Measurements from ENCODE around the gene SPINT3. TPM values are rescaled to one million over a fixed set of nuclear protein-coding genes. Genes with fewer than 3 reads are reported as not detected.
"Not testable (repeated sequence)": the region's sequence is repeated elsewhere in the genome, so short reads cannot be mapped to it uniquely, and the experiment has no call there.

The SPINT3 gene
- total RNA-seq, 1 experiment from 2014 or later = not detected

- DNase-seq (ENCODE audit: low read depth) = no peak
Measured at GRCh38 chr20:45503403-45503802, 12.0 kb downstream of the SPINT3 start.

GRCh38 chr20:45502561-45502960 is 12.9 kb downstream of the SPINT3 start:
- no peak for DNase-seq (ENCODE audit: low read depth)

GRCh38 chr20:45501600-45501999 is 13.8 kb downstream of the SPINT3 start:
- no peak for DNase-seq (ENCODE audit: low read depth)

GRCh38 chr20:45500022-45500421 is 15.4 kb downstream of the SPINT3 start:
- DNase-seq (ENCODE audit: low read depth) = no peak

- no peak for DNase-seq (ENCODE audit: low read depth)
Measured at GRCh38 chr20:45497971-45498494, 17.4 kb downstream of the SPINT3 start.

GRCh38 chr20:45496166-45496565 is 19.3 kb downstream of the SPINT3 start:
- no peak for DNase-seq (ENCODE audit: low read depth)

- DNase-seq (ENCODE audit: low read depth) = no peak
Measured at GRCh38 chr20:45495501-45495941, 19.9 kb downstream of the SPINT3 start.

- peak; percentile 87 for DNase-seq (ENCODE audit: low read depth)
Measured at GRCh38 chr20:45489083-45489531, 26.3 kb downstream of the SPINT3 start.

GRCh38 chr20:45487231-45487635 is 28.2 kb downstream of the SPINT3 start:
- no peak for DNase-seq (ENCODE audit: low read depth)

GRCh38 chr20:45485388-45485787 is 30.0 kb downstream of the SPINT3 start:
- DNase-seq (ENCODE audit: low read depth) = no peak

- DNase-seq (ENCODE audit: low read depth) = no peak
Measured at GRCh38 chr20:45484676-45485075, 30.7 kb downstream of the SPINT3 start.

GRCh38 chr20:45479822-45480221 is 35.6 kb downstream of the SPINT3 start:
- no peak for DNase-seq (ENCODE audit: low read depth)

- DNase-seq (ENCODE audit: low read depth) = not testable (repeated sequence)
Measured at GRCh38 chr20:45477530-45478148, 37.8 kb downstream of the SPINT3 start.

- DNase-seq (ENCODE audit: low read depth) = not testable (repeated sequence)
Measured at GRCh38 chr20:45472286-45472685, 43.1 kb downstream of the SPINT3 start.

- DNase-seq (ENCODE audit: low read depth) = no peak
Measured at GRCh38 chr20:45470937-45471336, 44.5 kb downstream of the SPINT3 start.

GRCh38 chr20:45470262-45470931 is 45.0 kb downstream of the SPINT3 start:
- DNase-seq (ENCODE audit: low read depth) = no peak

GRCh38 chr20:45469336-45470261 is 45.8 kb downstream of the SPINT3 start, which contains the start of gene WFDC2:
WFDC2 (plus strand) TSS chr20:45469753; CDS start chr20:45469782, 29 bp downstream.
- DNase-seq (ENCODE audit: low read depth) = no peak

- DNase-seq (ENCODE audit: low read depth) = no peak
Measured at GRCh38 chr20:45467861-45468260, 47.6 kb downstream of the SPINT3 start.

- DNase-seq (ENCODE audit: low read depth) = no peak
Measured at GRCh38 chr20:45467172-45467571, 48.2 kb downstream of the SPINT3 start.

- no peak for DNase-seq (ENCODE audit: low read depth)
Measured at GRCh38 chr20:45465491-45466266, 49.7 kb downstream of the SPINT3 start.

- DNase-seq (ENCODE audit: low read depth) = no peak
Measured at GRCh38 chr20:45463709-45464108, 51.7 kb downstream of the SPINT3 start.

Data from HT1080 (cell line).